Iris pigment epithelial cell (primary cell): ENCODE results near the gene GPRC6A.
"Not testable (repeated sequence)": the region's sequence is repeated elsewhere in the genome, so short reads cannot be mapped to it uniquely, and the experiment has no call there.

ENCODE experiments used
- DNase-seq: peaks from one replicate; pipeline ENCODE4 v3.0.0-alpha.2; 2011; ENCODE audit warnings: low read depth

The GPRC6A gene

DNA sequence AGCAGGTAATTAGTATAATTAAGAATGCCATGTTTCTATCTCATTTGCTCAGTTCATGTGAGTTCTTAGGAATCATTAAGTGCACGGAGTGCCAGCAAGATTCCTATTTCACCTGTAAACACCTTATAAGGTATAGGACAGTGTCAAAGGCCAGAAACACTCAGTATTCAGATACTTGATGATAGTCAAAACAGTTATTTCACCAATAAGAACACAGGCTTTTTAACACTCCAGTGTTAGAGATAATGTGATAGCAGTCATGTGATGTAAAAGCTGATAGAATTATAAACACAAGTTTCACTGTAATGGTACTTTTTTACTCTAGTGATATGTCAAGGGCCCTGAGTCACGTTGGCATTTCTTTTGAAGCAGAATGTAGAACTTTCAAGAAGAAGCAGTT is at the start of gene GPRC6A:
Gene GPRC6A (minus strand): TSS at position 101 of the 400 bp plus-strand sequence. CDS start 70 bp downstream, at position 31.
- no peak for DNase-seq

DNA sequence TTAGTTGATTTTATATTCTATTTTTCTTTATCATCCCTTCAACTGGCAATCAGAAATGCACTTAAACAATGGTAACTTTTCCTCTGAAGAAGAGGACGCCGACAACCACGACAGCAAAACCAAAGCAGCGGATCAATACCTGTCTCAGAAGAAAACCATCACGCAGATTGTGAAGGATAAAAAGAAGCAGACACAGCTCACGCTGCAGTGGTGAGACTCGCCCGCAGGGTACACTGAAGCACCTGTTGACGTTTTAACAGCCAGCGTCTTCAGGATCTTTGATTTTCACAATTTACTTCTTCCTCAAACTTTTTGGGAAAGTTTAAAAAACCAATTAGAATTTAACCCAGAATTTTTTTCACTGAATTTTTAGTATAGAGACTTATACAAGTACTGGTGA is 48.9 kb upstream of the GPRC6A start:
- DNase-seq = no peak

DNA sequence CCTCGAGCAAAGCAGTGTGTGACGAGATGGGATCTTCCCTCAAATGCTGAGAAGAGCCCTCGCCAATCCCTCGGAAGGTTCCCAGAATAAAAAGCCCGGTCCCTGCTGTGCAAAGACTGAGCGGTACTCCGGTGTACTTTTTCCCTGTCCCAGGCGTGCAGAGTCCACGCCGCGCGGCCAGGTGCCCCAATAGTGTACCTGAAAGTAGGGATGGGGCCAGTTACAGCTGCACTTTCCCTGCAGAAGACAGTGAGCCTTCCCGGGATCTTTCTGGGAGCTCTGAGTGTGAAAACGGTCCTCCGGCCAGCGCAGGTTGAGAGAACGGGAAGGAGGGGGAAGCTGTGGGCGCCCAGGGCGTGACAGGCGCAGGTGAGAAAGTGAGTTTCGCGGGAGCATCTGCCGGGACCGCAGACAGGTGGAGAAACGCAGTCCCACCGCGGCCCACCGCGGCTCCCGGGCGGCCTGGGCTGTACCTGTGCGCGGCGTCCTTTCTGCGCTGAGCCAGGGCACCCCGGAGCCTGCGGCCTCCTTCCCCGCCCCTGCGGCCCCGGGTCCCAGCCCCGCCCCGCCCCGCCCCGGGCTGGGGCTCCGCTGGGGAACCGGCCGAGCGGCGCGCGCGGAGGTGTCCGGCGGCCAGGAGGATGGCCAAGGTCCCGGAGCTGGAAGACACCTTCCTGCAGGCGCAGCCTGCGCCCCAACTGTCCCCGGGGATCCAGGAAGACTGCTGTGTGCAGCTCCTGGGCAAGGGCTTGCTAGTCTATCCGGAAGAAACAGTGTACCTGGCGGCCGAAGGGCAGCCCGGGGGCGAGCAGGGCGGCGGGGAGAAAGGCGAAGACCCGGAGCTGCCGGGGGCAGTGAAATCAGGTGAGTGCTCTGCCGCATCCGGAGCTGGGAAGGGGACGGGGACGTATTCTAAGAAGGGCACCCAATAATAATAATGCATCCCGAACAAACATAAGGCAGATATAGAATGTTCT is 48.0 kb upstream of the GPRC6A start, which contains the start of gene RFX6:
Gene RFX6 (plus strand): TSS at position 608 of the 977 bp plus-strand sequence. CDS start 34 bp downstream, at position 642.
- no peak for DNase-seq

DNA sequence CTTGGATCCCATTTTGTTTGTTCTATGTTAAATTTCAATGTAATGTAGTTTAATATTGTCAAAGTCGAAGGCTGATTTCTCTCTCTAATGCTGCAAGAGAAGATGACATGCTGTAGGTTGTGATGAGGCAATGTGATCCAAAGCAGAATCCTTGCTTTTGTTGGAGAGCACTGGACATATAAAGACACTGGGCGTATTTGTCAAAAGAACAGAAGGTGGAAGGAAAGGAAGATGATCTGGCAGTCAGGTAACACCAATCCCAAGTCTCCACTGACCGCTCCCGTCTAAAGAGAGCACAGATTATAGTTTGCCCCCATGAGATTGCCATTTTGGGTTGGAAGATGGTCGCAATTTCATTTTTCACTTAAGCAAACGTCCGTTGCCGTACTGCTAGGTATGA is 47.2 kb upstream of the GPRC6A start:
- no peak for DNase-seq

- DNase-seq = no peak
Observed at GRCh38 chr6:116872771-116873170, 43.9 kb upstream of the GPRC6A start.

DNA sequence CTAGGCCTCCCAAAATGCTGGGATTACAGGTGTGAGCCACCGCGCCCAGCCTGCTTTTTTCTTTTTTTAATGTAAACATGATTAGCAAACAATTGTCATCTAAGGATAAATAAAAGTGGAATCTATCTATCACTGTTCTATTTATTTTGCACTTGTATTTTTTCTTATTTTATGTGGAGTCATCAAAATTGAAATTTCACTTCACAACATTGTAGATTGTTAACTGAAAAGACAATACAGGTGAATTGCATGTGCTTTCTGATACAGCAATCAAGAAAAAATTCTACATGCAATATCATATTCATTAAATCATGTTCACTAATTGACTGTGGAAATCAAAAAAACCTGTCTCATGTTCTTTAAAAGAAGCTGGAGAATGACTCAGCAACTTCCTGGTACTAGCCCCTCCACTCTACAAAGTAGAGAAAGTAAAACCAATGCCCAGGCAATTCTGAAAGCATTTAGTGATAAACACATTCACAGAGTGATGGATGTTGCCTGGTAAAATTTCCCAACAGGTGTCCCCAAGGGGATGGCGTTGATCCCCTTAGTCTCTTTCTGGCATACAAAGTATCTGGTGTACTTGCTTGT is 37.5 kb upstream of the GPRC6A start:
- peak; percentile 2 for DNase-seq

DNA sequence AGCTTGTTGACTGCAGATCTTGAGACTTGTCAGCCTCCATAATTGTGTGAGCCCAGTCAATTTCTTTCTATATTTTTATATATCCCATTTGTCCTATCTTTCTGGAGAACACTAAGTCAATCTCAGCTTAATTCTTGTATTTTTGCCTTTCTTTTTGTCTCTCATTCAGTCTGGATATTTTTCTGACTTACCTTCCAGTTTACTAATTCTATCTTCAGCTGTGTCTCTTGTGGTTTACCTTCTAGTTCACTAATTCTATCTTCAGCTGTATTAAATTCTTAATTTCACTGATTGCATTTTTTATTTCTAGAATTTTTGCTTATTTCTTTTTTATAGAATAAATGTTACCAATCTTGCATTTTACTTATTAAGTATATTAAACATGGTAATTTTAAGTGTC is 30.4 kb upstream of the GPRC6A start:
- no peak for DNase-seq

GRCh38 chr6:116858060-116858459 is 29.2 kb upstream of the GPRC6A start:
- no peak for DNase-seq

DNA sequence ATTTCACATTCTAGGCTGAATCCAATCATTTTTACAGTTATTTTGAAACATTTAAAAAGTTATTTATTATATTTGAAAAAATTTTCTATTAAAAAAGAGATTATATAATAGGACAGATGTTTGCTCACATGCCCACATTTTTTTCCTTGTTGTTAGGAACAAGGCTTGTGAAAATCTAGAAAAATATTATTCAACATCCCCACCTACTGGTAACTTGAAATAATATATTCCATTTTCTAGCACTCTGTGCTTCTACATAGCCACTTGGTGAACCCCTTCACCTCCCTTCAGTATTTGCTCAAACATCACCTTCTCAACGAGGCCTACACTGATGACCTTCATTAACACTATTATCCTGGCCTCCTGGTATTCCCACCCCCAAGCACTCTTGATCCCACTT is 18.3 kb upstream of the GPRC6A start:
- DNase-seq = peak; percentile 32

- DNase-seq = no peak
Observed at GRCh38 chr6:116842459-116842858, 13.6 kb upstream of the GPRC6A start.

GRCh38 chr6:116840091-116840490 is 11.2 kb upstream of the GPRC6A start:
- peak; percentile 66 for DNase-seq

- DNase-seq = no peak
Observed at GRCh38 chr6:116836606-116837342, 7.9 kb upstream of the GPRC6A start.

DNA sequence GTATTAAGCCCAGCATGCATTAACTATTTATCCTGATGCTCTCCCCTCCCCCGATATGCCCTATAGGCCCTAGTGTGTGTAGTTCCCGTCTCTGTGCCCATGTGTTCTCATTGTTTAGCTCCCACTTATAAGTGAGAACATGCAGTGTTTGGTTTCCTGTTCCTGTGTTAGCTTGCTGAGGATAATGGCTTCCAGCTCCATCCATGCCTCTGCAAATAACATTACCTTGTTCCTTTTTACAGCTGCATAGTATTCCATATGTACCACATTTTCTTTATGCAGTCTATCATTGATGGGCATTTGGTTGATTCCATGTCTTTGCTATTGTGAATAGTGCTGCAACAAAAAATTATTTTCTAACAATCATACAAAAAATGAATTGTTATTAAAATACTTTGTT is 5.6 kb upstream of the GPRC6A start:
- not testable (repeated sequence) for DNase-seq

GRCh38 chr6:116827561-116828240 is 1.2 kb downstream of the GPRC6A start:
- no peak for DNase-seq

- not testable (repeated sequence) for DNase-seq
Observed at GRCh38 chr6:116816336-116816735, 12.5 kb downstream of the GPRC6A start.

- DNase-seq = no peak
Observed at GRCh38 chr6:116812051-116812650, 16.7 kb downstream of the GPRC6A start.

DNA sequence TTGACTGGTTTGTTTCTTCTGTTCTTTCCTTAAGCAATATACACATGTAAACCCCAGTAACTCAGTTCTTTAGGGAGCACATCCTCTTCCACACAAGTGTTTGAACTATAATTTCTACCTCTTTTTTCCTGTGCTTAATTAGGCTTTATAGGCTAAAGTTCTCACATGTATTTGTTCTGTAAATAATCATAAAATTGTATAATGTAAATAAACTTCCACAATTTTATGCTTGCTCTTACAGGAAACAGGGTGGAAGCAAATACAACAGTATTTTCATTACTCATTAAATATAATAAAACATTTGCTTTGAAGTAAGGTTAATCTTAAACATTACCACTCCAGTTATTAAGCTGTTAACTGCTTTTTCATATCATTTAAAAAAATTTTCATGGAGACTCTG is 26.9 kb downstream of the GPRC6A start:
- DNase-seq = no peak

DNA sequence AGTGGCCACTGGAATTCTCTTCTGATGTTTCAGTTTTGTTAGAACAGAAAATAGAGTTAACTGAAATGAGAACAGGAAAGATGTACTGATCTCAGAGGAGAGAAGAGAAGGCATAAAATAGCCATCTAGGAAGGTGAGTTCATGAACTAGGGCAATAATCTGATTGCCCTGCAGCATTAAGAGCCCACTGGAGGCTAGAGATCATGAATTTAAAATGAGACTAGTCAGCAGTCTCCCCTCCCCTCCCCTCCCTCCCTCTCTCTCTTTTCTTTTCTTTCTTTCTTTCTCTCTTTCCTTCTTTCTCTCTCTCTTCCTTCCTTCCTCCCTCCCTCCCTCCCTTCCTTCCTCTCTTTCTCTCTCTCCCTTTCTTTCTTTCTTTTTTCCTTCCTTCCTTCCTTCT is 28.9 kb downstream of the GPRC6A start:
- DNase-seq = no peak

DNA sequence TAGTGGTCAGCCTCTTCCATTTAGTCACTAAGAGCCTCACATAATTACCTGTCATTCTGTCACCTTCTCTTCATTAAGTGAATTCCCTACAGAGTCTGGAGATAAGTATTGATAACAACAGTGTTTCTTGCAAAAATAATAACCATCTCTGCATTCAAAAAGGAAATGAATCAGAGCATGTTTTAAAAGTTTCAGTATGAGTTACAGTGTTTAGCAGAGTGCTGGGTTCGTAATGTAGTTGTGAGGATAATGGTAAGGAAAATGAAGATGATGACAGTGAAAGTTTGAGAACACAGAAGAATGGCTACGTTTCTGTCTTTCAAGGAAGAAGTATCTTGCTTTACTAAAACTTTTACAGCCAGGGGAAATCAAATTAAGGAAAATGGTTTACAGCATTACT is 31.3 kb downstream of the GPRC6A start:
- no peak for DNase-seq

DNA sequence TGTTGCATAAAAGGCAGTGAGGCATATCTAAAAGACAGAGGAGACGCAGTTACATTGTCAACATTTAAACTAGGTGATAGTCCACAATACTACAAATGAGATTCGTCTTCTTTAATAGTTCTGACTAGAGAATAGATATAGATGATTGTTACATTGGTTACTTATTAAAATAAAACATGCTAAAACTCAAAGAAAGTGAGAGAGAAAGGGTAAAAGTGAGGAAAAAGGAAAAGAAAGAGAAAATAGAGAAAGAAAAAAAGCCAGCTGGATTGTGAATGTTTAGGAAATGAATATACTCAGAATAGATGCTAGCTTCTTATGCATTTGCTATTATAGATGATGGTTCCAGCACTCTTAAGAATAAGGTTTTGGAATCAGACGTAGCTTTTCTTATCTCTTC is 35.7 kb downstream of the GPRC6A start:
- no peak for DNase-seq

DNA sequence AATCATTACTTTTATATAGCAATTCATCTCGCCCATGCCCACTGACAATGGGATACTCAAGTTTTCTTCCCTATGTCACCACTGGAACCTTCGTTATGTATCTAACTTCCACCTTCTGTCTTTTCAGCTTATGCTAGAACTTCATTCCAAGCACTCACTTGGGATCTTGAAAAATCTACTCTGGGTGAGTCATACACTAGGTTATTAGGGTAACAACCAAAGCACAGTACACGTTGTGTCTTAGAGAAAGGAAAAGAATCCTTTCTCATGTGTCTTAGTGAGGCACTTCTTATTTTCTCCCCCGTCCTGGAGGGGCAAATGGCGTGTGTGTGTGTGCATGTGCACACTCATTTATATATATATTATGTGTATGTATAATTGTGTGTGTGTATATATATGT is 45.0 kb downstream of the GPRC6A start:
- peak; percentile 26 for DNase-seq
